H1 (cell line): ENCODE data around the gene MYO16. TPM values are rescaled to one million over a fixed set of nuclear protein-coding genes. Genes with fewer than 3 reads are reported as not detected.
"Not testable (repeated sequence)": the region's sequence is repeated elsewhere in the genome, so short reads cannot be mapped to it uniquely, and the experiment has no call there.

Source experiments
- CTCF ChIA-PET: fragments of 300-600 bp; sonication (Branson Sonifier 250); formaldehyde crosslinking; loops from one replicate; lab custom pipeline; 2021; ENCODE audit not compliant: partially characterized antibody; lab: Charles Lee
- POLR2A ChIA-PET: fragments of 300-600 bp; sonication (Branson Sonifier 250); formaldehyde crosslinking; loops from one replicate; lab custom pipeline; 2021; ENCODE audit warnings: inconsistent platforms; ENCODE audit not compliant: partially characterized antibody; lab: Charles Lee
- DNase-seq, 2 experiments: peaks; one replicate each; pipeline versions ENCODE4 v3.0.0 to v3.0.0-alpha.2; 2010 to 2022; ENCODE audit warnings: low spot score in 2 of 2, low read depth in 1 of 2, mixed read lengths in 1 of 2
- FAIRE-seq: peaks from 2 replicates; lab custom pipeline; 2011; peaks lifted over from hg19 to GRCh38; lab: Jason Lieb, UNC
- H2AFZ ChIP-seq: 2 replicates; pipeline ENCODE4 v1.8.1; 2012; ENCODE audit warnings: low read length, inconsistent platforms
- H2AK5ac ChIP-seq: 2 replicates; pipeline ENCODE4 v1.6.1; 2013; ENCODE audit warnings: low read depth, low read length
- H2BK120ac ChIP-seq: replicated peaks from 2 replicates; pipeline ENCODE3; 2013; ENCODE audit warnings: low read depth, low read length, inconsistent platforms
- H2BK12ac ChIP-seq: 2 replicates; pipeline ENCODE4 v1.6.1; 2013; ENCODE audit warnings: low read depth, low read length
- H2BK15ac ChIP-seq: 2 replicates; pipeline ENCODE4 v1.6.1; 2013; ENCODE audit warnings: low read length
- H2BK20ac ChIP-seq: 2 replicates; pipeline ENCODE4 v1.6.1; 2013; ENCODE audit warnings: low read length
- H2BK5ac ChIP-seq: 2 replicates; pipeline ENCODE4 v1.6.1; 2013; ENCODE audit warnings: low read depth, low read length
- H3K14ac ChIP-seq: 2 replicates; pipeline ENCODE4 v1.6.1; 2013; ENCODE audit warnings: inconsistent platforms; ENCODE audit not compliant: insufficient read length
- H3K18ac ChIP-seq: 2 replicates; pipeline ENCODE4 v1.6.1; 2013; ENCODE audit warnings: low read length; ENCODE audit errors: extremely low read depth
- H3K23ac ChIP-seq: 2 replicates; pipeline ENCODE4 v1.6.1; 2013; ENCODE audit warnings: inconsistent platforms; ENCODE audit not compliant: insufficient read length
- H3K23me2 ChIP-seq: 2 replicates; pipeline ENCODE4 v1.6.1; 2013; ENCODE audit warnings: low read depth, low read length
- H3K27ac ChIP-seq: 2 replicates; pipeline ENCODE4 v1.6.1; 2011; ENCODE audit warnings: low read depth, low read length, inconsistent platforms
- H3K27me3 ChIP-seq, 4 experiments: replicated peaks in 1 of 4; 1 replicate in 1 of 4; 2 replicates in 3 of 4; pipeline versions ENCODE4 v1.6.1 to v1.8.1; 2011 to 2013; ENCODE audit warnings: low read length in 3 of 4, mild to moderate bottlenecking in 3 of 4, inconsistent platforms in 2 of 4, mixed read lengths in 2 of 4, moderate library complexity in 1 of 4; ENCODE audit not compliant: control insufficient read depth in 3 of 4, insufficient read depth in 3 of 4; ENCODE audit errors: extremely low read depth in 1 of 4
- H3K36me3 ChIP-seq, 4 experiments: 2 replicates each; pipeline versions ENCODE4 v1.6.1 to v1.8.1; 2011 to 2013; ENCODE audit warnings: mild to moderate bottlenecking in 4 of 4, low read length in 3 of 4, moderate library complexity in 2 of 4, control low read depth in 1 of 4, inconsistent platforms in 1 of 4; ENCODE audit not compliant: insufficient read depth in 4 of 4, control insufficient read depth in 2 of 4
- H3K4ac ChIP-seq: replicated peaks from 2 replicates; pipeline ENCODE3; 2013; ENCODE audit warnings: low read length, low read depth, mixed read lengths, inconsistent platforms; ENCODE audit not compliant: insufficient read length
- H3K4me1 ChIP-seq, 4 experiments: replicated peaks in 1 of 4; 1 replicate in 1 of 4; 2 replicates in 3 of 4; pipeline versions ENCODE4 v1.6.1 to v1.8.1; 2011 to 2013; ENCODE audit warnings: low read length in 3 of 4, inconsistent platforms in 2 of 4, mixed read lengths in 1 of 4; ENCODE audit not compliant: insufficient read depth in 4 of 4, control insufficient read depth in 3 of 4
- H3K4me2 ChIP-seq, 2 experiments: 2 replicates each; pipeline versions ENCODE4 v1.6.1 to v1.8.1; 2011 to 2013; ENCODE audit warnings: low read depth in 2 of 2, low read length in 2 of 2, control low read depth in 1 of 2, inconsistent platforms in 1 of 2, mild to moderate bottlenecking in 1 of 2; ENCODE audit not compliant: insufficient read depth in 1 of 2
- H3K4me3 ChIP-seq, 4 experiments: fragments of 200-600, 300-600 bp in 1 of 4; sonication (generic), shearing (Covaris generic), sonication (Bioruptor Twin) in 1 of 4; 2 replicates each; pipeline versions ENCODE4 v1.5.1 to v1.8.1; 2011 to 2016; ENCODE audit warnings: low read length in 4 of 4, low read depth in 3 of 4, control low read depth in 2 of 4, inconsistent platforms in 2 of 4, mild to moderate bottlenecking in 2 of 4, mixed read lengths in 1 of 4, moderate library complexity in 1 of 4; ENCODE audit not compliant: insufficient read depth in 2 of 4; ENCODE audit errors: extremely low read depth in 1 of 4
- H3K56ac ChIP-seq: replicated peaks from 2 replicates; pipeline ENCODE3; 2013; ENCODE audit warnings: low read depth, mild to moderate bottlenecking, mixed read lengths, low read length, inconsistent platforms; ENCODE audit not compliant: insufficient read length
- H3K79me1 ChIP-seq: 2 replicates; pipeline ENCODE4 v1.6.1; 2013; ENCODE audit warnings: low read depth, low read length, control low read depth
- H3K79me2 ChIP-seq, 2 experiments: 2 replicates each; pipeline versions ENCODE4 v1.6.1 to v1.8.1; 2012 to 2013; ENCODE audit warnings: low read length in 2 of 2, mild to moderate bottlenecking in 2 of 2, inconsistent platforms in 1 of 2; ENCODE audit not compliant: insufficient read depth in 2 of 2, control insufficient read depth in 1 of 2
- H3K9ac ChIP-seq, 4 experiments: replicated peaks in 1 of 4; 1 replicate in 1 of 4; 2 replicates in 3 of 4; pipeline versions ENCODE4 v1.6.1 to v1.8.1; 2011 to 2013; ENCODE audit warnings: low read depth in 3 of 4, low read length in 3 of 4, control low read depth in 2 of 4, mild to moderate bottlenecking in 2 of 4, moderate library complexity in 2 of 4, inconsistent platforms in 1 of 4; ENCODE audit errors: extremely low read depth in 1 of 4
- H3K9me3 ChIP-seq, 2 experiments: 2 replicates each; pipeline versions ENCODE4 v1.6.1 to v1.8.1; 2012 to 2013; ENCODE audit warnings: mild to moderate bottlenecking in 2 of 2, moderate library complexity in 2 of 2, control low read depth in 1 of 2, inconsistent platforms in 1 of 2, low read depth in 1 of 2, low read length in 1 of 2, mixed read lengths in 1 of 2; ENCODE audit not compliant: insufficient read depth in 2 of 2
- H4K20me1 ChIP-seq, 2 experiments: replicated peaks in 1 of 2; 2 replicates each; pipeline versions ENCODE3 to v1.8.1; 2011 to 2013; ENCODE audit warnings: inconsistent platforms in 2 of 2, low read length in 2 of 2, mild to moderate bottlenecking in 1 of 2; ENCODE audit not compliant: insufficient read depth in 2 of 2, control insufficient read depth in 1 of 2
- H4K5ac ChIP-seq: 2 replicates; pipeline ENCODE4 v1.6.1; 2013; ENCODE audit warnings: low read length, low read depth, mixed read lengths, inconsistent platforms; ENCODE audit not compliant: insufficient read length
- H4K8ac ChIP-seq: 2 replicates; pipeline ENCODE4 v1.8.0; 2013; ENCODE audit warnings: mild to moderate bottlenecking, moderate library complexity, low read length, inconsistent platforms; ENCODE audit not compliant: insufficient read depth; ENCODE audit errors: extremely low read depth
- H4K91ac ChIP-seq: replicated peaks from 2 replicates; pipeline ENCODE3; 2013; ENCODE audit warnings: low read length, mixed read lengths, inconsistent platforms; ENCODE audit not compliant: insufficient read length
- WGBS, 2 experiments: shearing (Covaris generic) in 1 of 2; methylation state at CpG; one replicate each; pipeline versions ENCODE4 v1.1.6 to v1.1.7; 2013 to 2015; ENCODE audit warnings: low lambda C conversion rate in 2 of 2, mixed read lengths in 2 of 2, inconsistent platforms in 1 of 2, low coverage in 1 of 2, missing lambda C conversion rate in 1 of 2; ENCODE audit not compliant: insufficient replicate concordance in 2 of 2, insufficient coverage in 1 of 2, insufficient read length in 1 of 2; ENCODE audit errors: extremely low coverage in 1 of 2, missing lambda C conversion rate in 1 of 2; 5-methylcytosine and 5-hydroxymethylcytosine counted together
- polyA plus RNA-seq, 7 experiments: library from polyadenylated mRNA; depleted of rRNA in 3 of 7; stranded (reverse) in 5 of 7; unstranded in 2 of 7; fragments of >200 nt in 5 of 7; fragments of 200-250 nt in 2 of 7; gene quantifications; 1 replicate in 5 of 7; 2 replicates in 1 of 7; 4 replicates in 1 of 7; pipeline versions ENCODE4 v1.2.1 to v1.2.3, GENCODE V29; 2011 to 2013; ENCODE audit warnings: missing spikeins in 2 of 7, mixed read lengths in 2 of 7
- total RNA-seq: library from RNA; stranded (reverse); fragmentation: NEBNext Ultra II Directional; extraction: Animal tissue kit (Norgen Biotek cat#: 25700); gene quantifications from 2 replicates; pipeline ENCODE4 v1.2.1, GENCODE V29; 2021

Gene MYO16
- total and polyA plus RNA-seq, 2 of the 8 experiments (the other 6 are each of a cell fraction or from before 2014, with no cell fraction given) = 0.02 to 0.22 TPM

DNA sequence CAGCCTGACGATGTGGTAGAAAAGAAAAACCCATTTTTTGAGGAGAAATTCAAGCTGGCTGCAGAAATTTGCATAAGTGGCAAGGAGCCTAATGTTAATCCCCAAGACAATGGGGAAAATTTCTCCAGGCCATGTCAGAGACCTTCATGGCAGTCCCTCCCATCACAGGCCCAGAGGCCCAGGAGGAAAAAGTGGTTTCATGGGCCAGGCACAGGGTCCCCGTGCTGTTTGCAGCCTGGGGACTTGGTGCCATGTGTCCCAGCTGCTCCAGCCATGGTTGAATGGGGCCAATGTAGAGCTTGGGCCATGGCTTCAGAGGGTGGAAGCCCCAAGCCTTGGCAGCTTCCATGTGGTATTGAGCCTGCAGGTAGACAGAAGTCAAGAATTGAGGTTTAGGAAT, 153.1 kb downstream of the MYO16 start:
- H3K79me1 ChIP-seq, H2AK5ac ChIP-seq, POLR2A ChIA-PET, H3K14ac ChIP-seq, H3K9ac ChIP-seq, H4K91ac ChIP-seq, H4K8ac ChIP-seq, H3K27me3 ChIP-seq, H2BK120ac ChIP-seq, H2BK15ac ChIP-seq, H3K4me2 ChIP-seq, H2BK12ac ChIP-seq, H3K36me3 ChIP-seq, H3K18ac ChIP-seq, H3K4ac ChIP-seq, H3K27ac ChIP-seq, H3K9me3 ChIP-seq, H2BK20ac ChIP-seq, H2AFZ ChIP-seq, H4K20me1 ChIP-seq, DNase-seq, H2BK5ac ChIP-seq, H3K23me2 ChIP-seq, H3K4me3 ChIP-seq, H4K5ac ChIP-seq, H3K23ac ChIP-seq, H3K4me1 ChIP-seq, H3K79me2 ChIP-seq, H3K56ac ChIP-seq, FAIRE-seq: not testable (repeated sequence)
- 92% methylated on average over 2 of the region's 2 CpGs; no CpG with 5 or more reads in 1 of the 2 experiments for WGBS, 2 experiments
- CTCF ChIA-PET = interaction anchor here (0.8 kb wide), 1 partner anchor 113 kb away, joined by 3 read pairs; no protein-coding TSS in a partner anchor
